Stimulated activated CD8-positive, alpha-beta memory T cell treated with anti-CD3 and anti-CD28 coated beads, Interleukin-15, amount 100 ng/mL, for 1 hour (primary cell): ENCODE data around the gene ATXN1.
"Not testable (repeated sequence)": the region's sequence is repeated elsewhere in the genome, so short reads cannot be mapped to it uniquely, and the experiment has no call there.

ENCODE experiments used
- DNase-seq: peaks from one replicate; pipeline ENCODE4 v3.0.0-alpha.2; 2020; ENCODE audit warnings: low read depth

The ATXN1 gene

DNA sequence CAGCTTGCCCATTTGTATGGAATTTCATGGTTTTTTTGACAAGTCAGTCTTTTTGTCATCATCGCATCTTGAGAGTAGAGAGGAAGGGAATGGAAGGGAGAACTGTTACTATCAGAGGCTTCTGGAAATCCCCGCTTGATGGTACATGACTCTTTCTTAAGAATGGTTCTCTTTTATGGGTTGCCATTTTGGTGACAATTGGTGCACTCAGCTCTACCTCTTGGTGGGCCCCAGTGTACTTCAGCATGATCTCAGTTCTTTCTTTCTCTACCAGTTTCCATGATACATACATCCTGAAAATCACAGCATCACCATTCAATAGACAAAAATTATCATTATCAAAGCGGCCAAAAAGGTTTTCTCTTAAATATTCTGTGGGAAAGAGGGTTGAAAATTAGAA lies 147.1 kb downstream of the ATXN1 start:
- not testable (repeated sequence) for DNase-seq

DNA sequence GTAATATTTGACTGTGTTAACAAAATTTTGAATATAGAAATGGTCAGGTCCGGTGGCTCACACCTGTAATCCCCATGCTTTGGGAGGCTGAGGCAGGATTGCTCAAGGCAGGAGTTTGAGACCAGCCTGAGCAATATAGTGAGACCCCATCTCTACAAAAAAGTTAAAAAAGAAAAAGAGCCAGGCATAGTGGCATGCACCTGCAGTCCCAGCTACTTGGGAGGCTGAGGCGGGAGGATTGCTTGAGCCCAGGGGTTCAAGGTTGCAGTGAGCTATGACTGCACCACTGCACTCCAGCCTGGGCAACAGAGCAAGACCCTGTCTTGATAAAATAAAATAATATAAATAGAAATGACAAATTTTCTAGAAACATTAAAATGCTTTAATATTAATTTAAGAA lies 147.8 kb downstream of the ATXN1 start:
- DNase-seq, result not testable (repeated sequence)

DNA sequence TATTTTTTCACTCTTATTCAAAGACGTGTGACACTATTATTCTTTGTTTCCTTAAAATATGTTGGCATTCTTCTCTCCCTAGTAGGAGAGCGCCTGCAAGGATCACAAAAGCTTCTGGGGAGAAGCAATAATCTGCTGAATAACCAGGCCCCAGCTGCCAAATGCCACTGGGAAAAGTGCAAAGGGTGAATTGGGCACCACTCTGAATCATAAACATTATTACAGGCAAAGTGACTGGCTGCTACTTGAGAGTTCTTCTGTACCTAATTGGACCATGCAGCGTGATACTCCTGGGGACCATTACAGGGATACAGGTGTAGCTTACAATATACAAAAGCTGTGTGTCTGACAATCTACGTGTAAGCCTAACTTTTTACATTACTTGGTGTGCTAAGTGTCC lies 152.8 kb downstream of the ATXN1 start:
- DNase-seq, result no peak

DNA sequence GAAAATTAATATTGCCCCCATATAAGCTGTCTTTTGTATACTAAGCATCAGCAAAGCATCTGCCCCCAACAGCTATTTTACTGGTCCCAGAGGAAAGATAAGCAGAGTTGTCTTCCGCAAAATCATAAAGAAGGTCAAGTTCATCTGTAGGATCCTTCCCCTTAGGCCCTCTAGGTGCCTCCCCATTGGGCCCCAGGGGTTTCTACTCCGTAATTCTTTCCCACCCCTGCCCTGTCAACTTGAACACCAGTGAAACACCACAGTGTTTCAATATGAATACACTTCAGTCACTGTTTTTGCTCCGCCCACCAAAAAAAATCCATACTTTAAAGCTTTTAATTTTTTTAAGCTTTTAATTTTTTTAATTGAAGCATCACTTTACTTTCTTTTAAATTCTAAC lies 159.2 kb downstream of the ATXN1 start:
- DNase-seq, result no peak

DNA sequence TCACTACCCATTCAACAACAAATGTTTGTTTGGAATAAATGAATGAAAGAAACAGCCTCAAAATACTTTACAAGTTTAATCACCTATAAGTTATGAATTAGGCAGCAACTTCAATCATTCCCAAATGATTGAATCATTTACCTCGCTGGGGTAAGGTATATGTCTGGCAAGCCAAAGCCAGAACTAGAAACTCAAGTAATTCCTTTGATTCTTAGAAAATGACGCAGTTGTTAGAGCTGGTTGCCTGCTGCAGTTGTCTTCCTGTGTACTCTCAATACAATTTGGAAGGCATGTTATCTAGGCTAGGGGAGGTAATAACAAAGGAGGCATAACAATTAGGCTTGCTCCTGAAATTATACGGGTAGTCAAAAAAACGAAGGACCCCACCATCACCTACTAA lies 160.6 kb downstream of the ATXN1 start:
- DNase-seq, result no peak

DNA sequence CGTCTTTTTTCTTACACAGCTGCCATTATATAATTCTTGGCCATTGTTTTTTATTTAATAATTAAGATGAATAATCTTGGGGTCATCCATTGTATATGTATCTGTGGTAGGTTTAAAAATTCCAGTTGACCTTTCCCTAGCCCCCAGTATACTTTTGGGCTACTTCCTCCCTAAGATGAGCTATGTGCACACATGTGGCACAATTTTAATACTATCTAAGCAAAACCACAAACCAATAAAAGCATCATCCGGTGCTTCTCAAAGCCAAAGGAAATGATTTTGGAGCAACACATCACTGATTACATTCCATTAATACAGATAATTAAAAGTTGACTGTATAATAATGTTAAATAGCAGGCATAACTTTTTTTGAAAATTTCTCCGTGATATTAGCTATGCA lies 161.2 kb downstream of the ATXN1 start:
- no peak for DNase-seq

DNA sequence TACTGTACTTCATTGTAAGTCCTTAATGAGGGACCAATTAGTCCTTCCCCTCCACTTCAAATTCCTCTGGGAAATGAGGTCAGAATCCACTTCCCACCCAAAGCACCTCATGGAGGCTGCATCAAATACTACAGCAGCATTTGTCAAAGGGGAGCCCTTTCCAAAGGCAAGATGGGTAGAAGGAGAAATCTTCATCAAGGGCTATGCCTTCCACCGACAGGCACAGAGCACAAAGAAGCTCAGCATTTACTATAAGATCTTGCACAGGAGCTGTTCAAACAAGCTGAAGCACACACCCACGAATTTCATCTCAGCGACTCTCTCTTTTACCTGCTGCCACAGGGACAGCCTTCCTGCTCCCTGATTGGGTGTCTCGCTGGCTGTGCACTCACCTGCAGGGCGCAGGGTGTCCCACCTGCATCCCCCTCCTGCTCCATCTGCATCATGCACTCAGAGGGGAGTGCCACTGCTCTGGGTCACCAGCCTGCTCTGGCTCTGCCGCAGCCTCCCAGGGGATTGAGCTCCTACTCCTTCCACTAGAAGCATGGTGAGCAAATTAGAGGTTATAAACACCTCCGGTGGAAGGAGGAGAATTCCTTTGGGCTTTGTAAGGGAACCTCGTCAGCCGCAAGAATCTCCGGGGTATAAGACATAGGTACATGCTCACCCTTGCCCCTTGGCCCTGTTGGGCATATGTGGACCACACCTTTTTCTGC lies 164.5 kb downstream of the ATXN1 start:
- DNase-seq, result no peak

DNA sequence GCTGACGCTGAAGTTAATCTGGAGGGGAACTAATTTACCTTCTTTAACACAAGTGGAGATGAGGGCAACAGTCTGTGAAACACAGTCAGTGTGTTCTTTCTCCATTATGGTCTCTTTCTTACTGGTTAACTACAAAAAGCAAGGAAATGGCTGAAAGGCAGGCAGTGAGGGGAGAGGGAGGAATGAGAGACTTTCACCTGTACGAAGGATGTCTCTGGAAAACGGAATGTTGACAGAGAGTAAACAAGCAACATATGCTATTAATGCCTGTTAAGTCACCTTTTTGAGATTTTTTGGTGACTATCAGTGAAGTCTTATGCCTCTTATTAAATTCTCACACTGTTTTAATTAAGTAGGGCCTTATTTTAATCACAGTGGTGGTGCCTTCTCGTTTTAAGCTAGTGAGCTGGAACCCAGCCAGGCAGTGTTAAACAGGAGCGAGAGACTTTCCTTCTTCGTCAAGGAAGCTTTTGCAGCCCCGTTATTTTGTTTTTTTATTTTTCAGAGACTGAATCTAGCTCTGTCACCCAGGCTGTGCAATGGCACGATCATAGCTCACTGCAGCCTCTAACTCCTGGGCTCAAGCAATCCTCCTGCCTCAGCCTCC lies 165.6 kb downstream of the ATXN1 start:
- no peak for DNase-seq

DNA sequence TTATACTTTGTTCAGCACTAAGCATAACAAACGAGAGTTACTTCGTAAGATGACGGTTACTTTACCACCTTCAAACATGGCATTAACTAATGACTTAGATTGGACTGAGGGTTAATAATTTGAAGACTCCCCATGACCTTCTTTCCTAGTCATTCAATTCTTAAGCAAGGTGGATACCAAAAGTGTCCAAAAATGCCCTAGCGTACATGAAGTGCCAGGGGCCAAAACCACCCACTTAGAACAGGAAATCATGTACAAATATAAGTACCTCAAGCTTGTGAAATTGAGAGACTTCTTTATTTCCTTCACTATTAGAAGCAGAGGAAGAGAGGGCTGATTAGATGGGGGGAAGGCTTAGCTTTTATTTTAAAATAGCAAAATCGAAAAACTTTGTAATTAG lies 166.4 kb downstream of the ATXN1 start:
- DNase-seq, result no peak

DNA sequence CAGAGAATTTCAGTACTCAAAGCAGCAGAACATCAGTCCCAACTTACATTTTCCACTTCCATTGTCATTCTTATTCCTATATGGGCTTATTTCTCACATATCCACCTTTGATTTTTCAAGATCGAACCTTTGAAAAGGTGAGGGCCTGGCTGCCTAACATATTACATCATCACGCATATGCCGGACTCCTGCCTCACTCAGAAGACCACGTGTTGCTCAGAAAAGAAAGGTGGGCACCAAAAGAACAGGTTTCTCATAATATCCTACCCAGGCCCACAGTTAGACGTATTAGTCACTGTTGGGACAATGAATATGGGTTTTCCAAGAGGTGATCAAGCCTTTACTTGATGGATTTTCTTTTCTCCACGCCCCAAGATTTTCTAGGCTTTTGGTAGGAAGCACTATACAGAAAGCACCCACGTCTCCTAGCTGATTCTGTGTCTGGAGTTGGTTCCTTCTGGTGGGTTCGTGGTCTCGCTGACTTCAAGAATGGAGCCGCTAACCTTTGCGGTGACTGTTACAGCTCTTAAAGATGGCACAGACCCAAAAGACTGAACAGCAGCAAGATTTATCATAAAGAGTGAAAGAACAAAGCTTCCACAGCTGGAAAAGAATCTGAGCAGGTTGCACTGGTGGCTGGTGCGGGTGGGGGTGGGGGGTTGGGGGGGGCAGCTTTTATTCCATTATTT lies 168.9 kb downstream of the ATXN1 start:
- no peak for DNase-seq

DNA sequence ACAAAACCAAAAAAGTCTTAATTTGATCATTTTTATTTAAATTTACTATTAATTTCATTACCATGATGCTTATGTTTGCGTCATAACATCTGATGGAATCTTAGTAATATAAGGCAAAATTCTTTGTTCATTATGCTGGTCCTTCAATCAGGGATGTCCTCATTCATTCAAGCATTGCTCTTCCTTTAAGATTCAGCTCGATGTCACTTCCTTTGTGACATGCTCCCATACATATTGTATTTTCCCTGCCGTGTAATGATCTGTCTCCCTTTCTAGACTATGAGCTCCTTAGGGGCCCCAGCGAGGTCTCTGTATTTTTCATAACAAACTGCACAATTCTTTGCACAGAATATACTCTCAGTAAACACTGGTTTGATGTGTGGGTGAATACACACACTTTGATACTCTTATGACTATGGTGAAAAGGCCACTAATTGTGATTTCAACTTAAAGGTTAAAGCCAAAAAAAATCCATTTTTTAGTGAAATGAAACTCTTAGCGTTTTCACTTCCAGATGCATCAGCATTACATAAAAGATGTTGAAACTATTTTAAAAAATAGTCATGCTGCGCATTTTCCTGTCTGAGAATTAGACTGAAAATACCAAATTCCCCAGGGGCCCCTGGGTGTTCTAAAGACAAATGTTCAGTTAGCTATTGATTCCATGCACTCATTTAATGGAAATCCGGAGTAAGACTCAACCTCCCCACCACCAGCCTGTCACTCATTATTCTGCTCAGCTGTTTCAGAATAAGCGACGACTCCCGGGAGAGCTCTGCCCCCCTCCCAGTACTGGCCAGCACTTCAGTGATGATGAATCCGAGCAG lies 169.7 kb downstream of the ATXN1 start:
- DNase-seq, result no peak

DNA sequence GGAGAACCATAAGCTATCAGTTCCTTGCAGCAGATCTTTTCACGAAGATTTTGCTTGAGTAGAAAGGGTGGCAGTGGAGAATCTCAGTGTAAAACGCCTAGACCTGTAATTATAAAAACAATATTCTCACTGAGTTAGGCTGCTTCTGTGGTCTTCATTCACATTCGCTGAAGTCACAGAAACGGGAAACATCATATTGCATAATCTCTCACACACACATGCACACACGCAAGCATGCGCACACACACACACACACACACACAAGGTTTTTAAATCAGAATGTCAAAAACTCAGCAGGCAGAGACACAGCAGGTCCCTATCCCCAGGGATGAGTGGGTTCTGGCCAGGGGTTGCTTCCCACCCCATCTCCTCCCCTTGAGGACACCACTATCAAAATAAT lies 175.5 kb downstream of the ATXN1 start:
- no peak for DNase-seq

DNA sequence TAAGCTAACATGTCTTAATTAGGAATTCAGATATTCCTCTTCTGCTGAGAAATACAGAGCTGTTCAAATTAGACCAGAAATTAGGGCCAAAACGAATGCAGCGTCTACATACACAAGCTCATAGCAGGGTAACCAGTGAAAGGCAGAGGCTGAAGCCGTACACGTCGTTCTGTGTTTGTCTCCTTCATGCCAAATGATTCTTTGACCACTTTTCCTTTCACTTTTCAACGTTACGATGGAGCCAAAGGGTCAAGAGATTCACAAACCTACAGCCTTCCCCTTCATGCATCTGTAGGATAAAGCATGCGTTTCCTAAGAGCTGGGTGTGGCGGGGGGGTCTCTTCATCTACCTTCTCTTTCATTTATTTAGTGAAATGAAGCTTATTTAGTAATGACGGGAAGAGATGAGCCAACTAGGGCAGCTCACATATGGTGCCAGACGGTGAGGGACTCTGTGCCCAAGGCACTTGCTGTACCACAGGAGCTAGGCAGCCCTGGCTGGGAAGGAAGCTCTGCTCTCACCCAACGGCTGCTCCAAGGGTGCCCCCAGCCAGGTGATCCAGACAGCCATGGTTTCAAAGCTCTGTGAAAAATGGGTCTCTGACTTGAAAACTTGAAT lies 178.0 kb downstream of the ATXN1 start:
- DNase-seq, result no peak

DNA sequence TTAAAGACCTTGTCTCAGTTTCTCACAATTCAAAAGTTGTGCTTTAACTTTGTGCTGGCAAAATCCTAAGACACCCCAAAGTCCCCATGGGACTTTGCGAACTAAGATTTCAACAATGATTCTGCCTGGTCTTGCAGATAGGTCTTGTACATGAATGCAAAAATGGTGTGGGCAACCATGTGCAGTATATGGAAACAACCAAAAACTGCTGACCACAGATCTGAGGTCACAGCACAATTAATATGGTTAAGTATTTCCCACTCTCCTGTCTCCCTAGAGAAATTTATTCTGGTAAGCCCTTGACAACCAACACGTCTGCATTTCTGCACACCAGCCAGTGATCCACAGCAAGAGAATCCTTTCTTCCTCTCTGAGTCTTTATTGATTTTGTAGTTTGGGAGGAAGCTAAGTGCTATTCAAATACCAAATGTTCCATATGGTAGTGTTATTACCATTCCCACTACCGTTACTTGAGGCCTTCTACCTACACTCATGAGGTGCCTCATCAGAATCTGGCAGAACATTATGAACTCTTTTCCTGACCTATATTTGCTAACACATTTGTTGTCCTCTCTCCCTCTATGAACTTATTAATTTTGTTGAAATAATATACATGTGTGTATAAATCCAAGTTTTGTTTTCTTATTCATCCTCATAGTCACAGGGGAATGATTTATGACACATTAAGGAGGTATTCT lies 178.7 kb downstream of the ATXN1 start:
- DNase-seq, result no peak

DNA sequence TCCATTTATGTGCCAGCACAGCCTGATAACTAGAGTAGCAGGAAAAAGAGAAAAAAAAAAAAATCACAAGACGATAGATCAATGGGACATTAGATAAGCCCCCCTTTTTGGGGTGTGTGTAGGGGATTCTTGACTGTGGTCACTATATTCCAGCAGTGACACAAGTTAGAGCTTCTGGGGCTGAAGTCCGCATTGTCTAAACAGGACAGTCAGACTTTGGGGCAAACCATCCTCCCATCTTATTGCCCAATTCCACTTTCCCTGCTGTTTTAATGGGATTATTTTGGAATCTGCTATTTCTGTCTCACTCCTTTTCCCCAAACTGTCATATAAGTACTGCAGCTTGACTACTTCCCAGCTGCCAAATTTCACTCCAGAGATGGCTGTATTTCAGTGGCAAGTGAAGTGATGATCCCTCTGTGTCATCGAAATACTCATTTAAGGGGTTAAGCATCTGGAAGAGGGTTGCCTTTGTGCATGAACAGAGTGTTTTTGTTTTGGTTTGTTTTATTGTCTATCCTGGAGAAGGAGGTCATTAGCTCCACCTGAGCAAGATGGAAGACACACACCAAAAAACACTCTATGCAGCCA lies 182.5 kb downstream of the ATXN1 start:
- DNase-seq, result no peak

DNA sequence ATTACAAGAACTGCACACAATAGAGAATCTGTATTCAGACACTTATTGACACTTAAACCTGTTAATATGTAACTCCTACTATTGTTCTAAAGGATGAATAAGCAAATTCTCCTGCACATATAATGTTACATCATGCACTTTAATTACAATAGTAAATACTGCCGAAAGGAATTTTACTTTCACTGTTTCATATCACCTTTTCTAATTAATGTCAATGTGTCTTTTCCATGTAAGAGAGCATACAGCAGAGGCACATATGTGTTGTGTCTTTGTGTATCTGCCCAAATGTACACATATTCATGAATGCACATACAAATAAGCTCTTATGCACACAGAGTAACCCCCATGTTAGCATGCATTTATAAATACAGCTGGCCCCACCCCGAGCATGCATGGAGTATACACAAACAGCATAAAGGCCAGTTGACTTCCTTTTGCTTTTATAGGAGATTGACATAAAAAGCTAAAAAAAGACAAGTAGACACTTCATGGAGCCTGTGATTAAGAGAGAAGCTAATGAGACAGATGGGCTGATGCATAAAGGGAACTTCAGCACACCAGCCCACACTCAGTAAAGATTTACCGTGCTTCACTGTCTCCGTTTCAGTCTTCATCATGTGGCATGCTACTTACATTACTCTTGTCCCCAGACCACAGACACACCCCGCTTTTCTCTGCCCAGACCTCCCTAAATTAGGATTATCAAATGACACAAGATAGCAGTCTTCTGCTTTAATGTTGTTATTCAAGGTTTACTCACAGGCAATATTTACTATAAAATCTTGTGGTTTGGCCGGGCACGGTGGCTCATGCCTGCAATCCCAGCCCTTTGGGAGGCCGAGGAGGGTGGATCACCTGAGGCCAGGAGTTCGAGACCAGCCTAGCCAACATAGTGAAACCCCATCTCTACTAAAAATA lies 184.6 kb downstream of the ATXN1 start:
- DNase-seq, result no peak

DNA sequence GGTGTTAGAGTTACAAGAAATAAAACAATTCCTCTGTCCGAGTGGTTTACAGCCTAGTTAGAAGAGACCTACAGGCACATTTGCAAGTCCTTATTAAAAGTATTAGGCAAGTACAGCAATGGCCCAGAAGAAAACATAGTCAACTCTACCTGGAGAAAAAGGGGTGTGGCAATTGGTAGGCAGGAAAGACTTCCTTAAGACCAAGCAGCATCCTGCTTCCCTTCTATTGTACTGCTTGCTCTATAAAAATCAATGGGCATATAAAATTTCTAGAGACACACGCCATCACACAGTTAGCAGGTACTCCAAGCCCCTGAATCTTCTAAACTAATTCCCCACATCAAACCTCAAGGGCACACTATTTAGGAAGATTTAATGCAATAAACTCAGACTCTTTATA lies 185.6 kb downstream of the ATXN1 start:
- DNase-seq, result no peak

DNA sequence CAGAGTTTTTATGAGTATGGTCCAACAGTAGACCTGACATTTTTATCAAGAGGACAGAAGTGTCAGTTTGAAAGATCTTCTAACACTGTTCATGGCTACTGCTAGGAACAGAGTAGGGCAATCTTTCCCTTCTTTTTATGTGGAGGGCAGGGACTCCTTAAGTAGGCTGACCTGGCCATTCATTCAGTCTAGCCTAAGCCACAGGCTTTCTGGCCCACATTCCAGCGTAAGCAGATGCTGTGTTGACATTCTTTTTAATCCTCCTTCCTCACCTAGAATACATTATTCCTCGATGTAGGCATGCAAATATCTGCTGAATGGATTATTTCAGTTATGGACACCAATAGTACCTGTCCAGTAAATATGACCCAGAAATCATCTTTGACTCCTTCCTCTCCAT lies 188.3 kb downstream of the ATXN1 start:
- DNase-seq, result no peak

DNA sequence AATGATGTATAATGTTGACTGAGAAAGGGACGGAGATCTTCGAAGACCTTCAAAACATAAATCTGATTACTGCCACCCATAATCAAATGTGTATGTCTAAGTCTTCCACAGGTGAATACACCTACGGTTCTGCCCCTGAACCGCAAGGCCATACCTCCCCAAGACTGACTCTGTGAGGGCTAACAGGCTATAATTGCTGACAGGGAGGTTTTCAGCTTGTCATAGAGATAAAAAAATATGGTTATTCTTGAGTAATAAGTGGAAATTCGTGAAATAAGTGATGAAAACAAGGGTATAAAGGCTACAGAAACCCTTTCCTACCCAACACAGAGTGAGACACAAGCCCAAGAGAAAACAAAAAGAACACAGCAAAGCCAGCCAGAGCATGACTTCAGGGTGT lies 188.9 kb downstream of the ATXN1 start:
- DNase-seq, result no peak

DNA sequence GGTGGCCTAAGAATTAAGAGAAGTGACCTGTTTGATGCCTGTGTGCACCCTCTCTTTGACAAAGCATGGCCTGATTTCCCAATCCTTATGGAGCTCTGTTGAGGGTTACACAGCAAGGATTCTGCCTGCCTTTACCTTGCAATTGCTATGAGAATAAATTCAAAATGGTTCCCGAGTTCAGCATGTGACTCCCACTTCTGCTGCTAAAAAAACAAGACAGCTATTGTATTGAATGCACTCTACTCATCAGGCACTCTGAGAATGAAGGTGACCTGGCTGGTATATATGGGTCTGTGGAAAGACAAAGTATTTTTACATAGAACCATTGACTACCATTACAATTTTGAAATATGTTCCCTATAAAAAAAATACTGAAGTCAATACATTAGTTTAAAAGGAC lies 190.3 kb downstream of the ATXN1 start:
- DNase-seq, result no peak
